A549 (cell line): ENCODE results near the gene SPAG4. TPM values are rescaled to one million over a fixed set of nuclear protein-coding genes. Genes with fewer than 3 reads are reported as not detected.

Experiments
- ATAC-seq, 2 experiments: fragments of 200-7000 bp in 1 of 2; fragments of >200 bp in 1 of 2; cut with Nextera tagmentation in 1 of 2; cut with Tn5 transposase in 1 of 2; 3 replicates each; pipeline versions ENCODE4 v1.8.0 to v1.9.1; 2018 to 2020; ENCODE audit warnings: mild to moderate bottlenecking in 1 of 2, moderate library complexity in 1 of 2
- CTCF ChIA-PET: fragments of 300-600 bp; sonication (Branson Sonifier 250); formaldehyde crosslinking; extraction: SDS; loops from one replicate; lab custom pipeline; 2021; ENCODE audit warnings: antibody characterized with exemption, inconsistent platforms; lab: Yijun Ruan, JAX
- POLR2A ChIA-PET: fragments of 350-600 bp; formaldehyde crosslinking; extraction: SDS; loops from one replicate; lab custom pipeline; 2021; ENCODE audit warnings: antibody characterized with exemption, inconsistent platforms; lab: Yijun Ruan, JAX
- DNase-seq, 2 experiments: peaks; one replicate each; pipeline versions ENCODE4 v3.0.0 to v3.0.0-alpha.2; 2011 to 2016; ENCODE audit warnings: low read depth in 1 of 2, low spot score in 1 of 2
- FAIRE-seq: peaks from 2 replicates; lab custom pipeline; 2011; peaks lifted over from hg19 to GRCh38; lab: Jason Lieb, UNC
- H3K27ac ChIP-seq, 2 experiments: fragments of >200 bp; sonication (Bioruptor Twin); formaldehyde crosslinking; 3 replicates each; pipeline ENCODE4 v1.5.1; 2016 to 2017
- H3K4me1 ChIP-seq: fragments of >200 bp; sonication (Bioruptor Twin); formaldehyde crosslinking; 3 replicates; pipeline ENCODE4 v1.6.1; 2016
- H3K4me2 ChIP-seq: fragments of >200 bp; sonication (Bioruptor Twin); formaldehyde crosslinking; 3 replicates; pipeline ENCODE4 v1.6.1; 2016
- H3K4me3 ChIP-seq: fragments of >200 bp; sonication (Bioruptor Twin); formaldehyde crosslinking; 3 replicates; pipeline ENCODE4 v1.5.1; 2016
- H3K9me3 ChIP-seq: fragments of >200 bp; sonication (Bioruptor Twin); formaldehyde crosslinking; 3 replicates; pipeline ENCODE4 v1.6.1; 2016
- BHLHE40 ChIP-seq: IDR thresholded peaks from 2 replicates; pipeline ENCODE4 v1.6.1; 2012; ENCODE audit warnings: low read depth, low read length, inconsistent platforms
- CBX2 ChIP-seq: fragments of 200-600 bp; sonication (generic); IDR thresholded peaks from 2 replicates; pipeline ENCODE4 v1.6.1; 2016; ENCODE audit warnings: low read depth, mild to moderate bottlenecking, borderline replicate concordance
- CHD4 ChIP-seq: fragments of 200-600 bp; sonication (generic); IDR thresholded peaks from 2 replicates; pipeline ENCODE4 v1.6.1; 2016; ENCODE audit warnings: antibody characterized with exemption, mild to moderate bottlenecking, borderline replicate concordance
- ELK1 ChIP-seq: fragments of 150-350 bp; IDR thresholded peaks from 2 replicates; pipeline ENCODE4 v1.6.1; 2014; ENCODE audit warnings: low read depth, mild to moderate bottlenecking, low read length
- HEYL ChIP-seq: fragments of 250-450 bp; sonication (Bioruptor Pico); IDR thresholded peaks from 2 replicates; pipeline ENCODE4 v1.8.0; 2021; ENCODE audit warnings: mild to moderate bottlenecking, moderate library complexity
- HOXB5 ChIP-seq: fragments of 250-450 bp; sonication (Bioruptor Pico); IDR thresholded peaks from 2 replicates; pipeline ENCODE4 v1.5.0; 2020; ENCODE audit warnings: mild to moderate bottlenecking, moderate library complexity
- JUN ChIP-seq, 2 experiments: fragments of >200 bp; sonication (Bioruptor Twin); formaldehyde crosslinking; IDR thresholded peaks; 2 replicates in 1 of 2; 3 replicates in 1 of 2; pipeline ENCODE4 v1.6.1; 2016 to 2017
- MAFK ChIP-seq: fragments of 450-650 bp; IDR thresholded peaks from 2 replicates; pipeline ENCODE4 v1.6.1; 2014; ENCODE audit not compliant: partially characterized antibody
- NFE2L2 ChIP-seq: fragments of 150-350 bp; conservative IDR thresholded peaks from 2 replicates; pipeline ENCODE4 v1.6.1; 2014; ENCODE audit warnings: low read length
- NPAS2 ChIP-seq: fragments of 250-450 bp; sonication (Bioruptor Pico); IDR thresholded peaks from 2 replicates; pipeline ENCODE4 v1.8.0; 2022; ENCODE audit warnings: mild to moderate bottlenecking, moderate library complexity, borderline replicate concordance
- PBX3 ChIP-seq: IDR thresholded peaks from 2 replicates; pipeline ENCODE4 v1.6.1; 2012
- POLR2A ChIP-seq: IDR thresholded peaks from 2 replicates; pipeline ENCODE4 v1.6.1; 2012; ENCODE audit warnings: mild to moderate bottlenecking, low read length
- RAD21 ChIP-seq, 2 experiments: fragments of >200 bp in 1 of 2; sonication (Bioruptor Twin) in 1 of 2; formaldehyde crosslinking in 1 of 2; IDR thresholded peaks in 1 of 2; conservative IDR thresholded peaks in 1 of 2; 2 replicates in 1 of 2; 3 replicates in 1 of 2; pipeline ENCODE4 v1.6.1; 2012 to 2018; ENCODE audit warnings: inconsistent platforms in 1 of 2
- RARB ChIP-seq: fragments of 250-450 bp; sonication (Bioruptor Pico); IDR thresholded peaks from 2 replicates; pipeline ENCODE4 v1.8.0; 2021; ENCODE audit warnings: mild to moderate bottlenecking, moderate library complexity
- RNF2 ChIP-seq: fragments of 200-600 bp; sonication (generic); IDR thresholded peaks from 2 replicates; pipeline ENCODE4 v1.6.1; 2016; ENCODE audit warnings: low read depth, mild to moderate bottlenecking, antibody characterized with exemption, moderate library complexity, borderline replicate concordance
- TFCP2L1 ChIP-seq: fragments of 250-450 bp; sonication (Bioruptor Pico); IDR thresholded peaks from 2 replicates; pipeline ENCODE4 v1.5.0; 2021; ENCODE audit warnings: mild to moderate bottlenecking
- ZFP36 ChIP-seq: fragments of 450-650 bp; IDR thresholded peaks from 2 replicates; pipeline ENCODE4 v1.6.1; 2014; ENCODE audit warnings: borderline replicate concordance; ENCODE audit not compliant: partially characterized antibody
- WGBS: methylation state at CpG from one replicate; pipeline ENCODE4 v1.1.6; 2017; ENCODE audit errors: missing lambda C conversion rate; 5-methylcytosine and 5-hydroxymethylcytosine counted together
- polyA plus RNA-seq, 4 experiments: library from polyadenylated mRNA; depleted of rRNA in 3 of 4; stranded (reverse); fragments of >200 nt; fragmentation: RNase III in 1 of 4; extraction: RNeasy Plus Mini Kit Qiagen cat#74134 plus additional on column Dnase treatment in 1 of 4; gene quantifications; 2 replicates in 3 of 4; 3 replicates in 1 of 4; pipeline ENCODE4 v1.2.3, GENCODE V29; 2011 to 2017
- TF ChIP-seq, protein P1 (sequence below): fragments of >200 bp; sonication (Bioruptor Twin); formaldehyde crosslinking; IDR thresholded peaks from 3 replicates; pipeline ENCODE4 v1.5.1; 2016
- TF ChIP-seq, protein P2 (sequence below): IDR thresholded peaks from 2 replicates; pipeline ENCODE4 v1.6.1; 2012

SPAG4 gene
- polyA plus RNA-seq, 2 of the 4 experiments (the other 2 are of a cell fraction), result 4.4 to 5.0 TPM

GRCh38 chr20:35621560-35621946 is 5.9 kb downstream of the SPAG4 start (continued):
- TF ChIP-seq, protein P1, sequence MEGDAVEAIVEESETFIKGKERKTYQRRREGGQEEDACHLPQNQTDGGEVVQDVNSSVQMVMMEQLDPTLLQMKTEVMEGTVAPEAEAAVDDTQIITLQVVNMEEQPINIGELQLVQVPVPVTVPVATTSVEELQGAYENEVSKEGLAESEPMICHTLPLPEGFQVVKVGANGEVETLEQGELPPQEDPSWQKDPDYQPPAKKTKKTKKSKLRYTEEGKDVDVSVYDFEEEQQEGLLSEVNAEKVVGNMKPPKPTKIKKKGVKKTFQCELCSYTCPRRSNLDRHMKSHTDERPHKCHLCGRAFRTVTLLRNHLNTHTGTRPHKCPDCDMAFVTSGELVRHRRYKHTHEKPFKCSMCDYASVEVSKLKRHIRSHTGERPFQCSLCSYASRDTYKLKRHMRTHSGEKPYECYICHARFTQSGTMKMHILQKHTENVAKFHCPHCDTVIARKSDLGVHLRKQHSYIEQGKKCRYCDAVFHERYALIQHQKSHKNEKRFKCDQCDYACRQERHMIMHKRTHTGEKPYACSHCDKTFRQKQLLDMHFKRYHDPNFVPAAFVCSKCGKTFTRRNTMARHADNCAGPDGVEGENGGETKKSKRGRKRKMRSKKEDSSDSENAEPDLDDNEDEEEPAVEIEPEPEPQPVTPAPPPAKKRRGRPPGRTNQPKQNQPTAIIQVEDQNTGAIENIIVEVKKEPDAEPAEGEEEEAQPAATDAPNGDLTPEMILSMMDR, result no peak
- TF ChIP-seq NPAS2 (CRISPR knock-in tag), result no peak
- no peak for TF ChIP-seq RNF2
- TF ChIP-seq POLR2A, result no peak
- no peak for TF ChIP-seq RARB (CRISPR knock-in tag)

DNA sequence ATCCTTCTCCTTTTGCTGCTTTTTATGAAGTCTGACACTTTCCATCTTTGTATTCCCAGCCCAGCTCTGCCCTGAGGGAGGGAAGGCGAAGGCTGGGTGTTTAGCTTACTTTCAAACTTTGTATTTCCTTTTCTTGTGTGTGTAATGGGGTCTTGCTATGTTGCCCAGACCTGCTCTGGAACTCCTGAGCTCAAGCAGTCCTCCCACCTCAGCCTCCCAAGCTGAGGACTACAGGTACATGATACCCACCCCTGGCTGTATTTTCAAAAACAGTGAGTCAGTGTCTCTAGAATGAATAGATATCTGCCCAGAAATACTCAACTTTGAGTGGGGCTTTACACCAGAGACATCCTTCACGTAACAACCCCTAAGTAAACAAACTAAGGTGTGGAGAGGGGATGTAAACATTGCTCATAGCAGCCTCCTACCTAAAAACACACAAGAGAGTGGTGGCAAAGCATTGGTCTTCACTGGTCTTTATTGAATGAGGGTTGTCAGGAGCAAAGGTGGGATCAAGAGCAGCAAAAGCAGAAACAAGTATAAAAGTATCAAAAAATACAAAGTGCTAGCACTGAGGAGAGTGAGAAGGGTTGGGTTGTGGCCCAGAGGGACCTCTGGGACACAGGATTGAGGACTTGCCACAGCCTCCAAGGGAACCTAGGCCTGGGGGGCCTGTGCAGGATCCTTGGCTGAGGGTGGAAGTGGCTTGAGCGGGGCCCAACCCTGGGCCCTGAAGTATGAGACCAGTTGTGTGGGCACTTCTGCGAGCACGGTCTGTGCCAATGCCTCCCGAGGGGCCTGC is 10.2 kb downstream of the SPAG4 start:
- no peak for FAIRE-seq
- H3K4me1 ChIP-seq, result peaks cover 8% of the 10 kb centered on the region; the same call in 2 of the 3 replicates
- no peak for DNase-seq
- 88% methylated on average over 6 of the region's 6 CpGs for WGBS
- peak overlapping the region in 1 of 2 experiments; percentile 38; a peak in 1 of 6 replicates for H3K27ac ChIP-seq
- TF ChIP-seq JUN (IDR thresholded peaks at IDR 0.05) (no peak), BHLHE40 (no peak), RAD21 (conservative IDR thresholded peaks at IDR 0.05 in 1 of 2, IDR thresholded peaks at IDR 0.05 in 1 of 2) (no peak), PBX3 (no peak), CHD4 (no peak), RARB (CRISPR knock-in tag) (no peak)
- no peak overlapping the region for H3K4me3 ChIP-seq
- no peak overlapping the region for H3K4me2 ChIP-seq
- CTCF ChIA-PET, result interaction anchor here (0.7 to 1.6 kb wide), 4 partner anchors 9 to 32 kb away, joined by 3 to 4 read pairs (median 3); no protein-coding TSS in a partner anchor
- H3K9me3 ChIP-seq, result no peaks in the 10 kb centered on the region
- ATAC-seq, result no peak
- POLR2A ChIA-PET, result no interaction called here

- Histone ChIP-seq H3K4me3 (no peak overlapping the region), H3K4me1 (peaks cover 8% of the 10 kb centered on the region; the same call in 2 of the 3 replicates), H3K9me3 (no peaks in the 10 kb centered on the region), H3K27ac (peak overlapping the region in 1 of 2 experiments; percentile 38; a peak in 2 of 6 replicates), H3K4me2 (no peak overlapping the region)
- ChIA-PET POLR2A (no interaction called here), CTCF (interaction anchor here (1.3 to 1.6 kb wide), 2 partner anchors 12 to 15 kb away, joined by 3 to 4 read pairs; no protein-coding TSS in a partner anchor)
- no peak for DNase-seq
- WGBS, result 95% methylated on average over 11 of the region's 13 CpGs
- no peak for TF ChIP-seq CHD4
- TF ChIP-seq HOXB5 (CRISPR knock-in tag), result no peak
- TF ChIP-seq ZFP36, result no peak
- no peak for TF ChIP-seq ELK1
- no peak for TF ChIP-seq RAD21 (conservative IDR thresholded peaks at IDR 0.05 in 1 of 2, IDR thresholded peaks at IDR 0.05 in 1 of 2)
- TF ChIP-seq, protein P2, sequence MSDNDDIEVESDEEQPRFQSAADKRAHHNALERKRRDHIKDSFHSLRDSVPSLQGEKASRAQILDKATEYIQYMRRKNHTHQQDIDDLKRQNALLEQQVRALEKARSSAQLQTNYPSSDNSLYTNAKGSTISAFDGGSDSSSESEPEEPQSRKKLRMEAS, result no peak
- no peak for TF ChIP-seq CBX2
- TF ChIP-seq NFE2L2, result no peak
- no peak for TF ChIP-seq HEYL (CRISPR knock-in tag)
- no peak for TF ChIP-seq TFCP2L1
- TF ChIP-seq MAFK, result no peak
- ATAC-seq, result no peak
- FAIRE-seq, result no peak
Measured at GRCh38 chr20:35626386-35627001, 10.9 kb downstream of the SPAG4 start.
